Measurements from ENCODE around the gene OVCH2. TPM values are rescaled to one million over a fixed set of nuclear protein-coding genes. Genes with fewer than 3 reads are reported as not detected.
A peak's percentile ranks its signal among the peaks of the same experiment; 100 is the strongest.

OVCH2 gene
- total and polyA plus RNA-seq, 10 donors: not detected

DNA sequence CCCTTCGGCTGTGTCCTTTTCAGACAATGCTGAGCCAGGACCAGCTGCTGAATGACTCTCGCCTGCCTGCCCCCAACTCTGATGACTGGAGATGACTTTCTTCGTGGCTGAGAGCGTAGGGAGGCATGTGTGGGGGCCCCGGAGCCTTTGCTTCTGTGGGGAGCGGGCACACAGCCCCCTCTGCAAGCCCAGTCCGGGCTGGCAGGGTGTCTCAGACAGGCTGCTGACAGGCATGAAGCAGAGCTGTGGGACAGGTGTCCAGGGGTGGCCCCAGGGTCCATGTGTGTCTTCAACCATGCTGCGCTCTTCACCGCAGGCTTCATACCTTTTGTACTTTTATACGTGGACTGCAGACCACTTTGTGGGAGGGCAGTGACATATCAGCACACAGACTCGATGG is 49.6 kb downstream of the OVCH2 start:
- peaks cover 3 to 60% (median 34%) of the 10 kb centered on the region in 6 donors for H3K36me3 ChIP-seq
- no peaks in the 10 kb centered on the region for H3K4me1 ChIP-seq
- no peaks in the 10 kb centered on the region for H3K27me3 ChIP-seq (replicated peaks in 1 of 7)
- WGBS, 5 donors: 87 to 90% (median 89%) methylated on average over 8 to 11 of the region's 11 CpGs
- DNase-seq: peak; percentile 71
- TF ChIP-seq CTCF (IDR thresholded peaks at IDR 0.05 in 8 of 11, conservative IDR thresholded peaks at IDR 0.05 in 3 of 11): no peak
- no peak for TF ChIP-seq POLR2A (IDR thresholded peaks at IDR 0.05)
- TF ChIP-seq POLR2AphosphoS5 (IDR thresholded peaks at IDR 0.05): no peak
- intact Hi-C loops (cut with DNase I; ENCODE audit: low total_unique reads): no loop called here
- no peak overlapping the region for H3K27ac ChIP-seq
- H3K4me3 ChIP-seq: no peak overlapping the region
- H3K9me3 ChIP-seq: no peaks in the 10 kb centered on the region

- no peak overlapping the region for H3K27ac ChIP-seq
- peaks cover 3 to 72% (median 41%) of the 10 kb centered on the region in 6 donors for H3K36me3 ChIP-seq
- 84 to 93% (median 88%) methylated on average over 10 to 14 of the region's 14 CpGs for WGBS, 5 donors
- H3K4me1 ChIP-seq: no peaks in the 10 kb centered on the region
- no peaks in the 10 kb centered on the region for H3K9me3 ChIP-seq
- intact Hi-C loops (cut with DNase I; ENCODE audit: low total_unique reads): no loop called here
- no peak for DNase-seq
- H3K27me3 ChIP-seq (replicated peaks in 1 of 7): no peaks in the 10 kb centered on the region
- TF ChIP-seq CTCF (IDR thresholded peaks at IDR 0.05 in 8 of 11, conservative IDR thresholded peaks at IDR 0.05 in 3 of 11): no peak
- no peak for TF ChIP-seq POLR2AphosphoS5 (IDR thresholded peaks at IDR 0.05)
- no peak for TF ChIP-seq POLR2A (IDR thresholded peaks at IDR 0.05)
- no peak overlapping the region for H3K4me3 ChIP-seq
Observed at GRCh38 chr11:7655253-7656217, 50.7 kb downstream of the OVCH2 start.

DNA sequence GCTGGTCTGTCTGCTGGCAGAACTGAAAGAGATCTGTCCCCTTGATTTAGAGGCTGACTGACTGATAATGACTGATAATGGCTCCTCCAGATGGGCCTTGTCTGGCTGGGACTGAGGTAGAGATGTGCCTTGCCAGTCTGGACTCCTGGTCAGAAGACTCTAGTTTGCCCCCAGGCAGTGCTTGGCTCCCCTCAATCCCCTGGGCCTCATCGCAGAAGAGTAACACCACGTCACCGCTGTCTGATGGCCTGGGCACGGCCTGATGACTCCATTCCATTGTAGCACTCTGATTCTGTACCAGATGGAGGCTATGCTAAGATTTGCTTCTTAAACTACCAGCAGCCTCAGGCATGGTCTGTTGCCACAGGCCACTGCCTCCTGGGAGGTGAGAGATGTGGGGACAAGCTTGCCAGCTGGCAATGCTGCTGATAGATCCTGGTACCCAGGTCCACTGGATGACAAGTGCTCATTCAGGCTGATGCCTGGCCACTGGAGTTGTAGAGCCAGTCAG is 52.0 kb downstream of the OVCH2 start:
- WGBS, 5 donors: 78 to 95% (median 90%) methylated on average over 4 of the region's 4 CpGs
- Histone ChIP-seq H3K9me3 (no peaks in the 10 kb centered on the region), H3K36me3 (peaks cover 3 to 85% (median 53%) of the 10 kb centered on the region in 6 donors), H3K27me3 (replicated peaks in 1 of 7) (no peaks in the 10 kb centered on the region), H3K27ac (no peak overlapping the region), H3K4me1 (no peaks in the 10 kb centered on the region), H3K4me3 (no peak overlapping the region)
- intact Hi-C loops (cut with DNase I; ENCODE audit: low total_unique reads): no loop called here
- no peak for DNase-seq
- TF ChIP-seq CTCF (IDR thresholded peaks at IDR 0.05 in 8 of 11, conservative IDR thresholded peaks at IDR 0.05 in 3 of 11): no peak
- no peak for TF ChIP-seq POLR2A (IDR thresholded peaks at IDR 0.05)
- no peak for TF ChIP-seq POLR2AphosphoS5 (IDR thresholded peaks at IDR 0.05)

DNA sequence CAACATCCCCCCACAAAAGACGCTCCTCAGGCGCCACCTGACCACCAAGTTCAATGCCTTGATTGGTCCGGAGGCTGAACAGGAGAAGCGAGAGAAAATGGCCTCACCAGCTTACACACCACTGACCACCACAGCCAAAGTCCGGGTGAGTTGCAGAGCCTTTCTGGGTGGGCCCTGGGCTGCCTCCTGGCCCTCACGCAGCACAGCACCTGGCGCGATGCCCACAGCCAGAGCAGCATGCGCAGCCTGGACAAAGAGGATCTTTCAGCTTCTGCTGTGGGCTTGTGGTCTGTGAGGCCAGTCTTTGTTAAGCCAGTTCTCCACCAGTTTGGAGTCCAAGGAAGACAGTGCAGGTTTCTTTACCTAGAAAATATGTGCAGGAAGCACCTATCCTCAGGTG is 54.6 kb downstream of the OVCH2 start:
- intact Hi-C loops (cut with DNase I; ENCODE audit: low total_unique reads): no loop called here
- 82 to 94% (median 93%) methylated on average over 6 to 9 of the region's 9 CpGs for WGBS, 5 donors
- H3K4me3 ChIP-seq: no peak overlapping the region

More for the DNA sequence above, 54.6 kb downstream of the OVCH2 start:
- Histone ChIP-seq H3K27ac (no peak overlapping the region), H3K9me3 (no peaks in the 10 kb centered on the region), H3K27me3 (replicated peaks in 1 of 7) (no peaks in the 10 kb centered on the region), H3K36me3 (peaks cover 3 to 88% (median 63%) of the 10 kb centered on the region in 6 donors), H3K4me1 (no peaks in the 10 kb centered on the region)
- no peak for DNase-seq
- TF ChIP-seq CTCF (IDR thresholded peaks at IDR 0.05 in 8 of 11, conservative IDR thresholded peaks at IDR 0.05 in 3 of 11) (no peak), POLR2AphosphoS5 (IDR thresholded peaks at IDR 0.05) (no peak), POLR2A (IDR thresholded peaks at IDR 0.05) (no peak)

All from spleen (tissue), 11 donors.